LNCaP clone FGC (cell line): Measurements from ENCODE around the gene CDH11.

Experiments
- DNase-seq: peaks from one replicate; pipeline ENCODE4 v3.0.0-alpha.2; 2011; ENCODE audit warnings: low read depth
- H3K4me3 ChIP-seq: 2 replicates; pipeline ENCODE4 v1.5.1; 2011; ENCODE audit warnings: mild to moderate bottlenecking, low read depth, low read length, control low read depth
- CTCF ChIP-seq: IDR thresholded peaks from 2 replicates; pipeline ENCODE4 v1.5.1; 2012; ENCODE audit warnings: mild to moderate bottlenecking; ENCODE audit not compliant: control insufficient read depth, insufficient read depth; ENCODE audit errors: extremely low read depth

Gene CDH11

DNA sequence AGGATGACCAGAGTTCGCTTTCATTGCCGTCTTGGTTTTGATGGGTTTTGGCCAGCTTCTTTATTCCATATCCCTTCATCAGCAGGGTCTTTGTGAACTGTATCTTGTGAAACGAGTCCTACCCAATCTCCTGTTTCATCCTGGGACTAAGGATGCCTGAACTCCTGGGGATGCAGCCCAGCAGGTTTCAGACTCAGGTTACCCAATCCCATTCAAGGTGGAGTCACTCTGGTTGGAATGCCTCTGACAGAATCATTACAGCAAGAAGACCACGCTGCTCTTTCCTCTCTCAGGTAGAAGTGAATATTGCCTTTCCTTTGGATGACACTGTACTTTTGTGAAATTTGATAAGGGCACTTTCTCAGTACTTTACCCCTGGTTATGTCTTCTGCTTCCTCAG, 98.1 kb downstream of the CDH11 start:
- DNase-seq = no peak
- no peak for TF ChIP-seq CTCF

DNA sequence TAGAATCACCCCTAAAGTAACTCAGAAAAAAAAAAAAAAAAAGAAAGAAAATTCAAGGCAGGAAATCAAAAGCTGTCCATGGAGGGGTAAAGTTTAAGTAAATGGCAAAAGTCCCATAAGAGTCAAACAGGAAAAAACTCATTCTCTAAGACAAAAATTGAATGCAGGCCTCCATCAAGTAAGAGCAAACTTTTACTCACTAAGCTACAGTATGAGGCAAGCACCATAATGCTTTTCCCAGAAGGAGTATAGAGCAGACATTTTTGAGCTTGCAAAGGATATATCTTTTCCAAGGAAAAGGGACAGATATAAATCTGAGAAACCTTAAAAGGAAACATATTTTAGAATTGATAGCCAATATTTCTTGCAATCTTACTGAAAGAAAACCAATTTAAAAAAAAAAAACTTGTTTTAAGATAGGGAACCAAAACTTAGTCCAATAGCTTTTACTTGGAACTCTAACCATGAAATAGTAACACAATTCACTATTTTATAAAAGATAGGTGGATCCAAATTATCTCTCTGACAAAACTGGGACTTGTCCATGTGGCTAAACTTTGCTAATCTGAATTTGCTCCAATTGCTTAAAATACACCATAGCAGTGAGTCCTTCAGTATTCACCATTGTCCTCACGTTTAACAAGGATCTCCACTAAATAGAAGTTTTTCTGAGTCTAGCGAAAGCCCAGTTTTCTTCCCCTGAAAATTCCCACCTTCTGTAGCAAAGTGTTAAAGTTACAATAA, 99.8 kb downstream of the CDH11 start:
- no peak for TF ChIP-seq CTCF
- H3K4me3 ChIP-seq = no peak overlapping the region
- DNase-seq = no peak

More for the DNA sequence above, 98.1 kb downstream of the CDH11 start:
- H3K4me3 ChIP-seq = no peak overlapping the region

- no peak for TF ChIP-seq CTCF
Measured at GRCh38 chr16:65016754-65017153, 105.1 kb downstream of the CDH11 start.

DNA sequence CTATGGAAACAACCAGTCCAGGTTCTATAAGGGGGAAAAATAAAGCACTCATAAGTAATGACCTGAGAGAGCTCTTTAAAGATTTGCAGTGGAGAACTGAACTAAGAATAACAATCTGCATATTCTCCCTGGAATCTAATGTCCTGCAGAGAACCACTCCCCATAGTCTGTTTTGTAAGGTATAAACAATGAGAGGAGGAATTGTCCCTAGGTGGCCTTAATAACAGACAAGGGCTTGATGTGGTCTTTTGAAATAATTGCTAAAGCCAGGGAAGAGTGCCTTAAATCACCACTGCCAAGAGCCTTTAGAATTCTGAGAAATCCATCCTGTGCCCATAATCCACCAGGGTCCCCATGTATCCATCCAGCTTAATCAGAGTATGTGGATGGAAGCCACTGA, 106.3 kb downstream of the CDH11 start:
- no peak for DNase-seq
- H3K4me3 ChIP-seq = no peak overlapping the region
- no peak for TF ChIP-seq CTCF

More at GRCh38 chr16:65016754-65017153, 105.1 kb downstream of the CDH11 start:
- H3K4me3 ChIP-seq = no peak overlapping the region
- no peak for DNase-seq

- no peak for TF ChIP-seq CTCF
- H3K4me3 ChIP-seq = no peak overlapping the region
- no peak for DNase-seq
Measured at GRCh38 chr16:65012357-65012756, 109.5 kb downstream of the CDH11 start.

DNA sequence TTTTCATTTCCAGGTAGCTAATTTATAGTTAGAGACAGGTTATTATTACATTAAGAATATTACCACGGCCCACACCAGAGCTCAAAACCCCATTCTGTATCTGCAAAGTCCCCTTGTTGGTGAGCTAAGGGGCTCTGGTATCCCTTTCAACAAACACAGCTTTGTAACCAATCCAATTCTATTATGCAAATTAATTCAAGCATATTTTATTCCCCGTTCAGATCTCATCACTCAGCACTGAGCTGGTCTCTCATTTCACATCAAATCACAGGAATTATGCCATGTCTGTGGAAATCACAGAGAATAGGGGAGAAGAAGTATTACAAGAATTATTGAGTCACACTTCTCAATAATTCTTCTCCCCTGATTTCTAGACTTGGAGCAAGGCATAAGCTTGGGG, 111.7 kb downstream of the CDH11 start:
- no peak for TF ChIP-seq CTCF
- DNase-seq = no peak
- H3K4me3 ChIP-seq = no peak overlapping the region

- TF ChIP-seq CTCF = no peak
- no peak for DNase-seq
- no peak overlapping the region for H3K4me3 ChIP-seq
Measured at GRCh38 chr16:65005696-65006095, 116.2 kb downstream of the CDH11 start.
